Measurements from ENCODE around the gene FARSB. TPM values are rescaled to one million over a fixed set of nuclear protein-coding genes. Genes with fewer than 3 reads are reported as not detected.

FARSB gene
- 10.8 and 16.7 TPM in 2 replicates for total RNA-seq

DNA sequence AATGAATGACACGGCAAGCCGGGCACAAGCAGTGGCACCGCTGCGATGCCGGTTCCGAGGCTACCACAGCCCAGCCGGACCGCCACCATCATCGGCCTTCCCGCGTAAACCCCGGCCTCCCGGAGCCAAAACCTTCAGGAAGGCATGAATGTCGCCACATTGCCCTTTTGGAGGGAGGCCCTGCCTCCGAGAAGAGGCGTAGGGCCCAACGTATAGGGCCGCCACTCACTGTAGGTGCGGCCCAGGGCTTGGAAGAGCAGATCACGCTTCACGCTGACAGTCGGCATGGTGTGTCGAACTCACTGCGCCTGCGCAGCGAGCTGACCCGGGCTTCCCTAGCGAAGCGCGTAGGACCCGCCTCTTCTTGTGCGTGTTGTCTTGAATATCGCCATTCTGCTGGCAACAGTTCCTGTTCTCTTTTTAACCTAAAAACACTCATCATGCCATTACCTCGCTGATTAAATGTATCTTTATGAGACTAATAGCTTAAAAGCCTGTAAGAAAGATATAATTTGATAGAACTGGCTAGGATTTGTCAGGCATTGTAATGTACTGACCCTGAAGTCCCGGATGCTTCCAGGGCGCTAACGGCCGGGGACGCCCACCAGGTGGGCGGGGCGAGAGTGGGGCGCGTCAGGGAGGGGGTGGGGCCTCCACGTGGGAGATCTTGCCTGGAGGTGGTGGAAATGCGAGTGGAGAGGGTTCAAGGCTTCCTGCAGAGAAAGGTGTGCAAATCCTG lies at the start of gene FARSB:
Gene FARSB (minus strand): TSS at position 306 of the 739 bp plus-strand sequence. CDS start 19 bp downstream, at position 287.

GRCh38 chr2:222671259-222672067 lies 15.6 kb upstream of the FARSB start, which contains the start of gene MOGAT1:
TSS of gene MOGAT1 (plus strand) at chr2:222671658. CDS start at chr2:222671786, 128 bp downstream.

Other genes starting within 250 kb of the FARSB start
- gene SGPP2, start 231.5 kb downstream of the FARSB start, total RNA-seq, result not detected in 2 replicates
- gene MOGAT1, start 15.6 kb upstream of the FARSB start, total RNA-seq, result not detected in 2 replicates
- gene ACSL3, start 204.9 kb upstream of the FARSB start, total RNA-seq, result 151 and 208 TPM in 2 replicates